Epithelial cell of alveolus of lung (primary cell): ENCODE data around the gene RFXAP. TPM values are rescaled to one million over a fixed set of nuclear protein-coding genes. Genes with fewer than 3 reads are reported as not detected.

Experiments
- total RNA-seq: library from RNA; depleted of rRNA; stranded (reverse); fragments of >200 nt; gene quantifications from 2 replicates; pipeline ENCODE4 v1.2.1, GENCODE V29; 2015

RFXAP gene, protein sequence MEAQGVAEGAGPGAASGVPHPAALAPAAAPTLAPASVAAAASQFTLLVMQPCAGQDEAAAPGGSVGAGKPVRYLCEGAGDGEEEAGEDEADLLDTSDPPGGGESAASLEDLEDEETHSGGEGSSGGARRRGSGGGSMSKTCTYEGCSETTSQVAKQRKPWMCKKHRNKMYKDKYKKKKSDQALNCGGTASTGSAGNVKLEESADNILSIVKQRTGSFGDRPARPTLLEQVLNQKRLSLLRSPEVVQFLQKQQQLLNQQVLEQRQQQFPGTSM
- 1.9 and 2.5 TPM in 2 replicates for total RNA-seq

DNA sequence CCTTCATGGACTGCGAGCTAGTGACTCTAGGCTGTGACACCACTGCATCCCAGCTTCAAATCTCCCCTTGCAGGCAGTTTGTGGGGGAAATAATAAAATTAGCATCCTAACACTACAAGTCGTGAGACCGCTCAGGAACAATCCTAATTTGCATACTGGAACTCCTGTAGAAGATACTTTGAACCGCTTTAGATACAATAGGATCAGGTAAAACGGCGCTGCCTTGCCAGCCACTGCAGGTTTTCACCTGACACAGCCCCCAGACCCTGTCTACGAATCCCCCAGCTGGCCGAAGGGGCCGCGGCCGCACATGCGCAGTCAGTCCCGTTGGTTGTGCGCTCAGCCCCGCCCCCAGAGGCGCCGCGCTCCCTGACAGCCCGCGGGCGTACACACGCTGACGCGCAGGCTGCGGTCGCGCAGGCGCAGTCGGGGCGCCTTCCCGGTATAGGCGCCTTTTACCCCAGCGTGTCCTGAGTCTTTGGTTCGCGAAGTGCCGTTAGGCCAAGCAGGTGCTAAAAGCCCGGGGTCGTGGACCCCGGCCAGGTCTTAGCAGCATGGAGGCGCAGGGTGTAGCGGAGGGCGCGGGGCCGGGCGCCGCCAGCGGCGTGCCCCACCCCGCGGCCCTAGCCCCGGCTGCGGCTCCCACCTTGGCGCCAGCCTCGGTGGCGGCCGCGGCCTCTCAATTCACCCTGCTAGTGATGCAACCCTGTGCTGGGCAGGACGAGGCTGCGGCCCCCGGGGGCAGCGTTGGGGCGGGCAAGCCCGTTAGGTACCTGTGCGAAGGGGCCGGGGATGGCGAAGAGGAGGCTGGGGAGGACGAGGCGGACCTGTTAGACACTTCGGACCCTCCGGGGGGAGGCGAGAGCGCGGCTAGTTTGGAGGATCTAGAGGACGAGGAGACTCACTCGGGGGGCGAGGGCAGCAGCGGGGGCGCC, at the start of gene RFXAP:
RFXAP (plus strand) TSS at position 419 of the 935 bp plus-strand sequence; CDS start at position 555, 136 bp downstream.

Other genes with a start within 250 kb of the RFXAP start
- gene SERTM1, start 145.2 kb upstream of the RFXAP start, total RNA-seq, result not detected in 2 replicates
- 3.4 and 25.6 TPM in 2 replicates for gene SMAD9, start 101.0 kb downstream of the RFXAP start, total RNA-seq
- 31.5 and 45.2 TPM in 2 replicates for gene ALG5, start 180.1 kb downstream of the RFXAP start, total RNA-seq
- gene EXOSC8, start 181.6 kb downstream of the RFXAP start, total RNA-seq, result 29.2 and 48.4 TPM in 2 replicates
- gene SUPT20H, start 240.5 kb downstream of the RFXAP start, total RNA-seq, result 34.6 and 37.4 TPM in 2 replicates